Ectodermal cell (in vitro differentiated cells): Measurements from ENCODE around the gene NR5A1. TPM values are rescaled to one million over a fixed set of nuclear protein-coding genes. Genes with fewer than 3 reads are reported as not detected.

Experiments
- H3K27ac ChIP-seq: 2 replicates; pipeline ENCODE4 v1.7.0; 2013; ENCODE audit warnings: mild to moderate bottlenecking, low read depth, low read length; ENCODE audit not compliant: insufficient read depth, poor library complexity, severe bottlenecking
- H3K27me3 ChIP-seq: 2 replicates; pipeline ENCODE4 v1.7.0; 2013; ENCODE audit warnings: mild to moderate bottlenecking, low read length; ENCODE audit not compliant: insufficient read depth, control insufficient read depth, poor library complexity, severe bottlenecking
- H3K36me3 ChIP-seq: one replicate; pipeline ENCODE4 v1.7.0; 2013; ENCODE audit warnings: low read length; ENCODE audit not compliant: control insufficient read depth, insufficient read depth
- H3K4me1 ChIP-seq: one replicate; pipeline ENCODE4 v1.7.0; 2013; ENCODE audit warnings: low read length; ENCODE audit not compliant: control insufficient read depth, insufficient read depth
- H3K4me3 ChIP-seq: 2 replicates; pipeline ENCODE4 v1.7.0; 2013; ENCODE audit warnings: low read depth, low read length, control low read depth; ENCODE audit not compliant: insufficient read depth
- H3K9me3 ChIP-seq: 2 replicates; pipeline ENCODE4 v1.7.0; 2013; ENCODE audit warnings: mild to moderate bottlenecking, low read length, moderate library complexity; ENCODE audit not compliant: control insufficient read depth
- WGBS, 2 experiments: methylation state at CpG; one replicate each; pipeline ENCODE4 v1.1.7; 2013; ENCODE audit warnings: missing lambda C conversion rate in 2 of 2; 5-methylcytosine and 5-hydroxymethylcytosine counted together
- polyA plus RNA-seq, 4 experiments: library from polyadenylated mRNA; stranded (reverse); fragments of 50-300 nt; gene quantifications; one replicate each; pipeline ENCODE4 v1.2.3, GENCODE V29; 2013

Gene NR5A1
- 0.78 TPM for polyA plus RNA-seq (2013, experiment 1 of 4)
- polyA plus RNA-seq (2013, experiment 2 of 4), result 1.4 TPM
- 1.3 TPM for polyA plus RNA-seq (2013, experiment 3 of 4)
- 1.3 TPM for polyA plus RNA-seq (2013, experiment 4 of 4)

DNA sequence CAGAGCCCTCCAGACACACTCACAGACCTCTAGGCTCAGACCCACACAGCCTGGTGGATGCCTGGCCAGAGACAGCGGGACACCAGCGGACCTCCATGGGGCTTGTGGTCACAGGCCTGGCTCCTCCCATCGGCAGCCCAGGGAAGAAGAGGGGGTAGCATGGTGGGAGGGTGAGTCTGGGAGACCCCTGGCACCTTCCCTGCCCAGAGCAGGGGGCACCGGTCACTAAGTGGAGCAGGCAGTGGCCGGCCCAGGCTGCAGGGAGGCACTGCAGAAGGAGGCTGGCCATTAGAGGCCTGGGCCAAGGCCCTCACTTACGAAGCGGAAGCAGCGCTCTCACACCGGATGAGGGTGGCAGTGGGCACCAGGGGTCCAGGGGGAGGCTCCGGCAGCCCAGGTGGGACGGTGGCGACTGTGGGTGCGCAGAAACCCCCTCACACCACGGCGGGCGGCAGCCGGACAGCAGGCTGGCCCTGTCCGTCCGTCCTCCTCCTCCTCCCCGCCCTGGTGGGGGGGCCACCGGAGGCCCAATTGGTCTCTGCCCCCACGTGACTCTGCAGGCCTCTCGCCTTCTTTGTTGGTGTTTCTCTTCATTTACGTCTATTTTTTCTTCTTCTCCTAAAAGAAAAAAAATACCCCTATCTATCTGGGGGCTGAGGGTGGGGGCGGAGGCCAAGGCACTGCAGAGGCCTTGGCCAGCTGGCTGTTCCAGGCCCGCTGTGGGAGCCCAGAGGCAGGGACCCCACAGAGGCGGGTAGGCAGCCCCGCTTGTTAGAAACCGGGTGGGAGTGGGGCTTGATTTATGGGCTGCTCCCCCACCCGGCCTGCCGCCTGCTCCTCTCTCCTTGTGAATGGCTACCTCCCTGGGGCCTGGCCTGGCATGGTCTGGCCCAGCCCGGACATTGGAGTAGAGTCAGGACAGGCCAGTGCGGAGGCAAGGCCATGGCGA, at the start of gene NR5A1:
Gene NR5A1, minus strand, starts transcription at position 469 of the 949 bp plus-strand sequence. CDS start 4,004 bp downstream, outside the sequence.
- H3K4me3 ChIP-seq, result no peak within 1 kb of the TSS
- 93% methylated on average over 34 of the region's 34 CpGs for WGBS, 2 experiments
- peaks cover 5% of the 10 kb centered on the region for H3K4me1 ChIP-seq
- H3K27me3 ChIP-seq, result peaks cover 46% of the 10 kb centered on the region
- no peaks in the 10 kb centered on the region for H3K36me3 ChIP-seq
- no peaks in the 10 kb centered on the region for H3K9me3 ChIP-seq
- no peak within 1 kb of the TSS for H3K27ac ChIP-seq

DNA sequence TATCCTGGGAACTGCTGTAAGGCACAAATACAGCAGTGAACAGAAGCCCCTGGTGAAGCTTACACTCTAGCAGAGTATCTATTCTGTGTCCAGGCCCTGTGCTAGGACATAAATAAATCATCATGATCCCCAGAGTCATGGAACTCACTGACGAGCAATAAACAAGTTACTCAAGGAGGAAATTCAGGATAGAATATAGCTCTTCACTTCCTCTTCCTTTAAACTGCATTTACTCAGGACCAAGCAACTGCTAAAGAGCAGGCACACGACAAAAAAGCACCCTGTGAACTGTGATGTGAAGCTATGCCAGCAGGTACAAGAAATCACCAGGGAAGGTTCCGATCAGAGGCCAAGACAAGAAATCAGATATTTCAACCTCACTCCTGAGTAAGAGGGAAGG, 47.8 kb upstream of the NR5A1 start:
- WGBS, 2 experiments, result 94 to 97% methylated on average over 3 of the region's 3 CpGs
- Histone ChIP-seq H3K9me3 (no peaks in the 10 kb centered on the region), H3K27me3 (no peaks in the 10 kb centered on the region), H3K4me3 (no peak overlapping the region), H3K36me3 (no peaks in the 10 kb centered on the region), H3K27ac (no peak overlapping the region), H3K4me1 (peaks cover 4% of the 10 kb centered on the region)

DNA sequence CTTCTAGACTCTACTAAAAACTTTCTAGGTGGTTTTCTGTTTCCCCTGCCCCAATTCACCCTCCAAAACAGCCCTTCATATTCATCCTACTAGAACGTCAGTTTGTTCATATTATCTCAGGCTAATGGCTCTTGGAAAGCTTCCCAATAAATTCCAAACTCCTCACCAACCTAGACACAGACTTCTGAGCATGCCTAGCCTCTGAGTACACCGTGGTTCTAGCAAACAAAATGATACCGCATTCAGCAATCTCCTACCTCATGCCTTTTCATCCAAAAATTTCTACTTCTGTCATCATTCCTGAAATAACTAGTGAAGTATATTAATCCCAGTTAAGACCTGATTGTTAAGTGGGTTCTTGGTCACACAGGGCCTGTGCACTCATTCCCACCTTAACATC, 46.5 kb upstream of the NR5A1 start:
- Histone ChIP-seq H3K4me1 (peaks cover 4% of the 10 kb centered on the region), H3K27ac (no peak overlapping the region)
- WGBS, 2 experiments, result 95% methylated on average over 3 of the region's 3 CpGs

DNA sequence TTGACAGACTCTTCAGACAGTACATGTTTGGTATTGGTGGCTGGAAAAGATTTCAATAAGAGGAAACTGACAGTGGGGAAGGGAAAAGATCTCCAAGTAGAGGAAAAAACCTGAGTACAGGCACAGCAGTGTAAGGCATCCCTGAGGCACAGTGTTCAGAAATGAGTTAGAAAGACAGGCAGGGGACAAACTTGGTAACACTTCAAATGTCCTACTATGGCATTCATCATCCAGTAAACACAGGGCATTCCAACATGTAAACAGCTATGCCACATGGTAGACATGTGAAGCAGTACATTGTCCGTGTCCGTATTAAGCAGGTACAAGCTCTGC, 45.0 kb upstream of the NR5A1 start:
- Histone ChIP-seq H3K27ac (peak overlapping the region; percentile 27), H3K36me3 (no peaks in the 10 kb centered on the region), H3K9me3 (no peaks in the 10 kb centered on the region), H3K4me3 (no peak overlapping the region), H3K4me1 (peaks cover 4% of the 10 kb centered on the region), H3K27me3 (no peaks in the 10 kb centered on the region)
- WGBS, 2 experiments, result 93 to 94% methylated on average over 2 of the region's 2 CpGs

More for the DNA sequence above, 46.5 kb upstream of the NR5A1 start:
- H3K36me3 ChIP-seq, result no peaks in the 10 kb centered on the region
- H3K4me3 ChIP-seq, result no peak overlapping the region
- H3K27me3 ChIP-seq, result no peaks in the 10 kb centered on the region
- no peaks in the 10 kb centered on the region for H3K9me3 ChIP-seq

DNA sequence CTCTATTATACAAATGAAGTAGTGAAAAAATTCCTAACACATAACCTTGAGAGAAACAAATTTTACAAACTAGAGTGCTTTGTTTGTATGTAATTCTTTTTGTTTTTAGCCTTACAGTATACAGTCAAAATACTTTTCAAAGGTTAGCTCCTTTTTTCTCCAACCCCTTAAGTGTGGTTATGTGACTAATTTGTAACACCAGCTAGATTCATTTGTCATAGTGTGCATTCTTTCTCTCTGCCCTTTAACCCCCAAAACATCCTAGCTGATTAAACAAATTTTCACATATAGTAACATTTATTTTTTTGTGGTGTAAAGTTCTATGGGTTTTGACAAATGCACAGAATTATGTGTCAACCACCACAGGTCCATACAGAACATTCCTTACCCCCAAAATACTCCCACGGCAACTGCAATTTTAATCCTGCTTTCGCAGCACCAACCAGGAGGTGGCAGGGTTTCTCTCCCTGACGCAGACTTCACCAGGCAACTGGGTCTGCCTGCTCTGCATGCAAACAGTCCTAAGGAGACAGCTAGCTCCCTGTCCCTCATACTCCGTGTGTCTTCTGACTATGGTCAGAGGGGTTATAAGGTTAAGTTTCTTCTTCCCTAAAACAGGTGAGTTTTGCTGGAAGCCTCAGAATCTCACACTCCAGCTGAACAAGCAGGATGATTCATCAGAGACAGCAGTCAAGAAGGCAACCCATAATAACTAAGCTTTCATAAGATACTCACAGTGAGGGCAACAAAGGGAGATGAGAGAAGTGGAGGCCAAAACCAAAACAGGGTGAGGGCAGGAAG, 44.5 kb upstream of the NR5A1 start:
- no peaks in the 10 kb centered on the region for H3K27me3 ChIP-seq
- no peak overlapping the region for H3K4me3 ChIP-seq
- peak overlapping the region; percentile 27 for H3K27ac ChIP-seq
- peaks cover 4% of the 10 kb centered on the region for H3K4me1 ChIP-seq
- H3K9me3 ChIP-seq, result no peaks in the 10 kb centered on the region
- WGBS, 2 experiments, result 16 to 24% methylated on average over 4 of the region's 4 CpGs
- no peaks in the 10 kb centered on the region for H3K36me3 ChIP-seq

DNA sequence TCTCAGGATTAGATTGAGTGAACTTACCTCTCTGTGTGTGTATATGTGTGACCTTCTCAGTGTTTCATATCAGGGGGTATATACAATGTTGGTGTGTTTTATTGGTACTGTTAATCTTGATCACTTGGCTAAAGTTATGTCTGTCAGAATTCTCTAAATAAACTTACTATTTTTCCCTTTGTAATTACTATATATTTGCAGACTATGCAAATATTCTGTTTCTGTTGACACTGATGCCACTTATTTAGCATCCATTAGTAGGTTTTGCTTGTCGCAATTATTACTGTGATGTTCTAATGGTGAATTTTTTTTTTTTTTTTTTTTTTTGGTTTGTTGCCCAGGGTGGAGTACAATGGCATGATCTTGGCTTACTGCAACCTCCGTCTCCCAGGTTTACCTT, 42.9 kb upstream of the NR5A1 start:
- H3K4me1 ChIP-seq, result peaks cover 4% of the 10 kb centered on the region
- WGBS, 2 experiments, result 94 to 98% methylated on average over 2 of the region's 2 CpGs

DNA sequence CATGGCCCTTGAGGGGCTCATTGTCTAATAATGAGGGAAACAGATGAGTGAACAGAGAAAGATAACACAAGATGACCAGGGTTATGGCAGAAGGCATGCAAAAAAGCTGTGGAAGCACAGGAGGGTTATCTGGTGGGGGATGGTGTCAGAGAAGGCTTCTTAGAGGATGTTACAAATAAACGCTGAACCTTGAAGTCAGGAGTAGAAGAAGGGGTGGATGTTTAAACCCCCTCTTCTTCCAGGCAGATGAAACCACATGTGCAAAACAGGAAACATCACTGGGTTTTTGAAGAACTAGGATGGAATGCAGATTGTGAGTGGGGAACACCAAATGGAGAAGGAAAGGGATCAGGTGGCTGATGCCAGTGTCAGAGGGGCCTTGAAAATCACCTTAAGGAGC, 41.8 kb upstream of the NR5A1 start:
- Histone ChIP-seq H3K27me3 (no peaks in the 10 kb centered on the region), H3K36me3 (peaks cover 4% of the 10 kb centered on the region)
- WGBS, 2 experiments, result 97 to 100% methylated on average over 1 of the region's 1 CpG

More for the DNA sequence above, 42.9 kb upstream of the NR5A1 start:
- H3K27ac ChIP-seq, result no peak overlapping the region
- H3K4me3 ChIP-seq, result no peak overlapping the region
- peaks cover 2% of the 10 kb centered on the region for H3K36me3 ChIP-seq
- H3K9me3 ChIP-seq, result no peaks in the 10 kb centered on the region
- no peaks in the 10 kb centered on the region for H3K27me3 ChIP-seq

DNA sequence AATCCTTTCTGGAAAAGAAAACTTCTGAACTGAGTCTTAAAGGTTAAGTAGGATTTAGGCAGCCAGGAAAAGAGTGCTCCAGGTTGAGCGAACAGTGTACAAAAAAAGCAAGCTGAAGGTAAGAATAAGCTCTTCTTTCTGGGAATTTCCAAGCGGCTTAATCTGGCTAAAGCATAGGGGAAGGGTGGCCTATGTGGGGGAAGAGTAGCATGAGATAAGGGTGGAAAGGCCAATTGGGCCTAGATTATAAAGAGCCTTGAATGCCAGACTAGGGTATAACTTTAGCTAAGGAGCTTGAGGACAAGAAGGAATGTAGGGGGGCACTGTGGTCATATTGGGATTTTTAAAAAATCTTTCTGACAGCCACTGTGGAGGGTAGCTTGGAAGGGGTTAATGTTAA, 37.3 kb upstream of the NR5A1 start:
- Histone ChIP-seq H3K27me3 (no peaks in the 10 kb centered on the region), H3K4me1 (no peaks in the 10 kb centered on the region), H3K27ac (no peak overlapping the region), H3K4me3 (no peak overlapping the region), H3K9me3 (no peaks in the 10 kb centered on the region), H3K36me3 (peaks cover 15% of the 10 kb centered on the region)
- 94 to 97% methylated on average over 2 of the region's 2 CpGs for WGBS, 2 experiments

More for the DNA sequence above, 41.8 kb upstream of the NR5A1 start:
- H3K27ac ChIP-seq, result no peak overlapping the region
- no peak overlapping the region for H3K4me3 ChIP-seq
- H3K4me1 ChIP-seq, result peaks cover 4% of the 10 kb centered on the region
- no peaks in the 10 kb centered on the region for H3K9me3 ChIP-seq

DNA sequence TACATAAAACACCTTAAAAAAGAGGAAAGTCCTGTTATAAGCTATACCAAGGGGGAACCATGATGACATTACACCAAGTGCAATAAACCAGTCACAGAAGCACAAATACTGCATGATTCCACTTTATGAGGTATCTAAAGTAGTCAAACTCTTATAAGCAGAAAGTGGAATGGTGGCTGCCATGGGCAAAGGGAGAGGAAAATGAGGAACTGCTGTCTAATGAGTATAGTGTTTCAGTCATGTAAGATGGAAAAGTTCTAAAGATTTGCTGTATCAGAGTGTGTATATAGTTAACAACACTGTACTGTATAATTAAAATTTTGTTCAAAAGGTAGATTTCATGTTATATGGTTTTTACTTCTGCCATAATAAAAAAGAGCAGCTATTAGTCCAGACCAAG, 34.6 kb upstream of the NR5A1 start:
- Histone ChIP-seq H3K4me3 (no peak overlapping the region), H3K36me3 (peaks cover 36% of the 10 kb centered on the region), H3K27me3 (no peaks in the 10 kb centered on the region), H3K9me3 (no peaks in the 10 kb centered on the region), H3K27ac (no peak overlapping the region), H3K4me1 (peaks cover 7% of the 10 kb centered on the region)

DNA sequence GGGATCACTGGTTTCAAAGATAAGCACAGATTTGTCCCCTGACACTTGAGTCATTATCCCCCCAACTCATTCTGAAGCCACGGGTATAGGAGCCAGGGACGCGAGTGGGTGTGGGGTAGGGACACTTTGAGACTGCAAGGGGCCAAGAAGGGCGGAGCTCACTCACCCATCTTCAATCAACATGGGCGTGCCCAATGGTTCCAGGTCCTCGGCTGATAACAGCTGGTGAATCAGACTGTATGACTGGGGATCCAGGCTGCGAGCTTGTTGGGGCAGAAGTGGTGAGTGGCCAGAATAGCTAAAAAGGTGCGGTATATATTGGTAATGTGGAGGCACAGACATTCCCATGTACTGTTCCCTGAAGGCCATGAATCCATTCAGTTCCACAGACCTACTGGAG, 30.7 kb upstream of the NR5A1 start:
- Histone ChIP-seq H3K36me3 (peaks cover 53% of the 10 kb centered on the region), H3K27ac (no peak overlapping the region), H3K9me3 (no peaks in the 10 kb centered on the region), H3K4me1 (peaks cover 7% of the 10 kb centered on the region), H3K4me3 (no peak overlapping the region), H3K27me3 (no peaks in the 10 kb centered on the region)
- WGBS, 2 experiments, result 93 to 95% methylated on average over 8 of the region's 8 CpGs
